Esophagus muscularis mucosa (tissue), 4 donors: ENCODE results near the gene NMUR1. TPM values are rescaled to one million over a fixed set of nuclear protein-coding genes. Genes with fewer than 3 reads are reported as not detected.

Experiments used
- DNase-seq: peaks from one replicate; pipeline ENCODE4 v3.0.0-alpha.2; 2017; ENCODE audit errors: extremely low spot score
- H3K27ac ChIP-seq, 4 donors: fragments of 200-600 bp; sonication (generic); replicated peaks in 1 of 4; 1 replicate in 3 of 4; 2 replicates in 1 of 4; pipeline ENCODE4 v1.5.1; 2016 to 2019; ENCODE audit warnings: mild to moderate bottlenecking in 1 of 4
- H3K27me3 ChIP-seq, 4 donors: fragments of 200-600 bp; sonication (generic); one replicate each; pipeline versions ENCODE4 v1.5.1 to v1.6.0; 2016 to 2019
- H3K36me3 ChIP-seq, 4 donors: fragments of 200-600 bp; sonication (generic); one replicate each; pipeline ENCODE4 v1.5.1; 2016 to 2019
- H3K4me1 ChIP-seq, 4 donors: fragments of 200-600 bp; sonication (generic); one replicate each; pipeline ENCODE4 v1.5.1; 2016 to 2019
- H3K4me3 ChIP-seq, 4 donors: fragments of 200-600 bp; sonication (generic); 1 replicate in 2 of 4; 2 replicates in 2 of 4; pipeline ENCODE4 v1.5.1; 2016 to 2019; ENCODE audit warnings: mild to moderate bottlenecking in 4 of 4, moderate library complexity in 1 of 4
- H3K9me3 ChIP-seq, 4 donors: fragments of 200-600 bp; sonication (generic); 1 replicate in 3 of 4; 2 replicates in 1 of 4; pipeline ENCODE4 v1.5.1; 2016 to 2019
- CTCF ChIP-seq, 3 experiments: fragments of 200-600 bp in 2 of 3; fragments of 450-650 bp in 1 of 3; sonication (generic) in 2 of 3; IDR thresholded peaks; one replicate each; pipeline ENCODE4 v1.5.1; 2017 to 2019; ENCODE audit warnings: antibody characterized with exemption in 3 of 3, mild to moderate bottlenecking in 2 of 3, moderate library complexity in 1 of 3
- EP300 ChIP-seq: sonication (generic); formaldehyde crosslinking; IDR thresholded peaks from one replicate; pipeline ENCODE4 v1.6.1; 2017; ENCODE audit warnings: antibody characterized with exemption
- POLR2A ChIP-seq: fragments of 450-650 bp; IDR thresholded peaks from one replicate; pipeline ENCODE4 v1.6.1; 2017; ENCODE audit warnings: antibody characterized with exemption, moderate library complexity, mild to moderate bottlenecking, low read depth
- POLR2AphosphoS5 ChIP-seq, 2 donors: sonication (generic); formaldehyde crosslinking; IDR thresholded peaks; one replicate each; pipeline ENCODE4 v1.6.1; 2017; ENCODE audit warnings: antibody characterized with exemption in 2 of 2
- WGBS: methylation state at CpG from one replicate; pipeline ENCODE4 v1.1.5; 2018; 5-methylcytosine and 5-hydroxymethylcytosine counted together
- intact Hi-C: fragments of 100-400 bp; cut with DNase I; formaldehyde crosslinking; loops from one replicate; pipeline ENCODE4 v1.15.1; 2023
- total RNA-seq, 4 donors: library from RNA; depleted of rRNA; stranded (reverse); fragments of >200 nt; gene quantifications; one replicate each; pipeline versions ENCODE4 v1.1.0 to v1.2.1, GENCODE V29; 2016

NMUR1 gene
- total RNA-seq, 4 donors from 2014 or later = 1.2 to 5.4 (median 2.5) TPM

GRCh38 chr2:231512222-231512621, 18.0 kb downstream of the NMUR1 start:
- no peak for DNase-seq
- no peaks in the 10 kb centered on the region for H3K27me3 ChIP-seq
- 63% methylated on average over 5 of the region's 5 CpGs for WGBS

GRCh38 chr2:231503766-231504165, 26.5 kb downstream of the NMUR1 start:
- Histone ChIP-seq H3K27me3 (no peaks in the 10 kb centered on the region), H3K9me3 (no peaks in the 10 kb centered on the region), H3K4me1 (no peaks in the 10 kb centered on the region), H3K4me3 (no peak overlapping the region), H3K27ac (no peak overlapping the region), H3K36me3 (peaks cover 0 to 19% (median 0%) of the 10 kb centered on the region in 4 donors)
- WGBS = 82% methylated on average over 3 of the region's 3 CpGs
- intact Hi-C loops = no loop called here
- DNase-seq = no peak
- TF ChIP-seq EP300 (no peak), POLR2AphosphoS5 (IDR thresholded peaks at IDR 0.05) (no peak)

More at GRCh38 chr2:231512222-231512621, 18.0 kb downstream of the NMUR1 start:
- no peak overlapping the region for H3K27ac ChIP-seq
- no peaks in the 10 kb centered on the region for H3K9me3 ChIP-seq
- TF ChIP-seq POLR2AphosphoS5 (IDR thresholded peaks at IDR 0.05) = no peak
- no peak for TF ChIP-seq EP300
- TF ChIP-seq POLR2A = no peak
- peaks cover 5 to 14% (median 9%) of the 10 kb centered on the region in 4 donors for H3K4me1 ChIP-seq
- no peaks in the 10 kb centered on the region for H3K36me3 ChIP-seq
- no peak overlapping the region for H3K4me3 ChIP-seq
- intact Hi-C loops = no loop called here

- intact Hi-C loops = no loop called here
- no peaks in the 10 kb centered on the region for H3K9me3 ChIP-seq
- no peak for TF ChIP-seq CTCF (IDR thresholded peaks at IDR 0.05)
- no peak for TF ChIP-seq POLR2AphosphoS5 (IDR thresholded peaks at IDR 0.05)
- TF ChIP-seq EP300 = no peak
- TF ChIP-seq POLR2A = no peak
- peaks cover 0 to 19% (median 0%) of the 10 kb centered on the region in 4 donors for H3K36me3 ChIP-seq
- H3K27ac ChIP-seq = no peak overlapping the region
- DNase-seq = no peak
- no peaks in the 10 kb centered on the region for H3K4me1 ChIP-seq
- H3K4me3 ChIP-seq = no peak overlapping the region
- H3K27me3 ChIP-seq = no peaks in the 10 kb centered on the region
These were observed 27.6 kb downstream of the NMUR1 start for GRCh38 chr2:231502596-231502995.

GRCh38 chr2:231497651-231498050, 32.6 kb downstream of the NMUR1 start:
- WGBS = 93% methylated on average over 1 of the region's 1 CpG
- no peaks in the 10 kb centered on the region for H3K36me3 ChIP-seq
- H3K27me3 ChIP-seq = no peaks in the 10 kb centered on the region
- no peak for DNase-seq
- TF ChIP-seq CTCF (IDR thresholded peaks at IDR 0.05) (no peak), EP300 (no peak), POLR2AphosphoS5 (IDR thresholded peaks at IDR 0.05) (no peak), POLR2A (no peak)
- no peaks in the 10 kb centered on the region for H3K4me1 ChIP-seq
- intact Hi-C loops = no loop called here
- no peak overlapping the region for H3K27ac ChIP-seq
- H3K4me3 ChIP-seq = no peak overlapping the region
- H3K9me3 ChIP-seq = no peaks in the 10 kb centered on the region

GRCh38 chr2:231494669-231495068, 35.6 kb downstream of the NMUR1 start:
- no peak for DNase-seq
- H3K4me3 ChIP-seq = no peak overlapping the region
- TF ChIP-seq CTCF (IDR thresholded peaks at IDR 0.05) (no peak), POLR2A (no peak), EP300 (no peak), POLR2AphosphoS5 (IDR thresholded peaks at IDR 0.05) (no peak)
- H3K9me3 ChIP-seq = no peaks in the 10 kb centered on the region
- no peaks in the 10 kb centered on the region for H3K27me3 ChIP-seq
- 80% methylated on average over 3 of the region's 3 CpGs for WGBS
- H3K4me1 ChIP-seq = no peaks in the 10 kb centered on the region
- H3K36me3 ChIP-seq = no peaks in the 10 kb centered on the region
- intact Hi-C loops = no loop called here
- H3K27ac ChIP-seq = no peak overlapping the region

- no peak overlapping the region for H3K27ac ChIP-seq
- intact Hi-C loops = no loop called here
- WGBS = 94% methylated on average over 7 of the region's 7 CpGs
These were observed 39.4 kb downstream of the NMUR1 start for GRCh38 chr2:231490801-231491200.

More at GRCh38 chr2:231490801-231491200, 39.4 kb downstream of the NMUR1 start:
- Histone ChIP-seq H3K9me3 (no peaks in the 10 kb centered on the region), H3K36me3 (no peaks in the 10 kb centered on the region), H3K4me3 (no peak overlapping the region), H3K27me3 (no peaks in the 10 kb centered on the region), H3K4me1 (no peaks in the 10 kb centered on the region)
- no peak for DNase-seq
- TF ChIP-seq CTCF (IDR thresholded peaks at IDR 0.05) = no peak
- no peak for TF ChIP-seq EP300
- TF ChIP-seq POLR2AphosphoS5 (IDR thresholded peaks at IDR 0.05) = no peak
- no peak for TF ChIP-seq POLR2A
